ENCODE measurements around the gene UIMC1.

- TF ChIP-seq POLR2A (IDR thresholded peaks at IDR 0.05) = no peak
- TF ChIP-seq, protein P1, sequence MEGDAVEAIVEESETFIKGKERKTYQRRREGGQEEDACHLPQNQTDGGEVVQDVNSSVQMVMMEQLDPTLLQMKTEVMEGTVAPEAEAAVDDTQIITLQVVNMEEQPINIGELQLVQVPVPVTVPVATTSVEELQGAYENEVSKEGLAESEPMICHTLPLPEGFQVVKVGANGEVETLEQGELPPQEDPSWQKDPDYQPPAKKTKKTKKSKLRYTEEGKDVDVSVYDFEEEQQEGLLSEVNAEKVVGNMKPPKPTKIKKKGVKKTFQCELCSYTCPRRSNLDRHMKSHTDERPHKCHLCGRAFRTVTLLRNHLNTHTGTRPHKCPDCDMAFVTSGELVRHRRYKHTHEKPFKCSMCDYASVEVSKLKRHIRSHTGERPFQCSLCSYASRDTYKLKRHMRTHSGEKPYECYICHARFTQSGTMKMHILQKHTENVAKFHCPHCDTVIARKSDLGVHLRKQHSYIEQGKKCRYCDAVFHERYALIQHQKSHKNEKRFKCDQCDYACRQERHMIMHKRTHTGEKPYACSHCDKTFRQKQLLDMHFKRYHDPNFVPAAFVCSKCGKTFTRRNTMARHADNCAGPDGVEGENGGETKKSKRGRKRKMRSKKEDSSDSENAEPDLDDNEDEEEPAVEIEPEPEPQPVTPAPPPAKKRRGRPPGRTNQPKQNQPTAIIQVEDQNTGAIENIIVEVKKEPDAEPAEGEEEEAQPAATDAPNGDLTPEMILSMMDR (IDR thresholded peaks at IDR 0.05) = no peak
These were observed 105.1 kb downstream of the UIMC1 start for GRCh38 chr5:176901260-176902101.

Data from adrenal gland (tissue), 5 donors.